KOPT-K1 (cell line): ENCODE measurements around the gene CAPG.
A peak's percentile ranks its signal among the peaks of the same experiment; 100 is the strongest.

ENCODE experiments used
- H3K27ac ChIP-seq: fragments of 200-600 bp; sonication (generic); 2 replicates; pipeline ENCODE4 v1.5.1; 2016; ENCODE audit warnings: antibody characterized with exemption, mild to moderate bottlenecking, low read depth, low read length; ENCODE audit not compliant: poor library complexity, severe bottlenecking
- H3K36me3 ChIP-seq: fragments of 200-600 bp; sonication (generic); 2 replicates; pipeline ENCODE4 v1.5.1; 2017; ENCODE audit warnings: antibody characterized with exemption, mild to moderate bottlenecking, low read length, moderate library complexity; ENCODE audit not compliant: insufficient read depth
- H3K9me3 ChIP-seq: fragments of 200-600 bp; sonication (generic); 2 replicates; pipeline ENCODE4 v1.5.1; 2017; ENCODE audit warnings: antibody characterized with exemption, low read length, mild to moderate bottlenecking; ENCODE audit not compliant: insufficient read depth, poor library complexity, severe bottlenecking

The CAPG gene

DNA sequence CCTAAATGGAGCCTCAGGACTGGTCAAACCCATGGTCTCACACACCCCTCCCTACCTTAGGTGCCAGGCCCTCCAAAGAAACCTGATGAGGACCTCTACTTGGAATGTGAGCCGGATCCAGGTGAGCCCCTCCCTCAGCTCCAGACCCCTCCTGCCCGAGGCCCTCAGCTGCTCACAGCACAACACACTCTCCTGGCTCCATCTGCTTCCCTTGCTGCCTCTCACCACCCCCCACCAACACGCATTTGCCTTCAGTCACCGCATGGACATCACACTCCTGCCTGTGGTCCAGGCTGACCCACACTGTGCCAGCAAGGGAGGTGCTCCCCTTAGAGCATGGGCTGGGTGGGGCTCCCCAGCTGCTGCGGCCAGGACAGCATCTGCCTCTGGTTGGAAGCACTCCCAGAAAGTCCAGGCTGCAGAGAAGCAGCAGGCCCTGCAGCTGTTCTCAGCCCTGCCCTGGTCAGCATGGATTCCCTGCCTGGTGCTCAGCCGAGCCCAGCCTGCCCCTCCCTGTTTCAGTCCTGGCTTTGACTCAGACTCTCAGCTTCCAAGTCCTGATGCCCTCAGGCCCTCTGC is 23.4 kb upstream of the CAPG start:
- Histone ChIP-seq H3K27ac (no peak overlapping the region), H3K9me3 (no peaks in the 10 kb centered on the region), H3K36me3 (no peaks in the 10 kb centered on the region)

DNA sequence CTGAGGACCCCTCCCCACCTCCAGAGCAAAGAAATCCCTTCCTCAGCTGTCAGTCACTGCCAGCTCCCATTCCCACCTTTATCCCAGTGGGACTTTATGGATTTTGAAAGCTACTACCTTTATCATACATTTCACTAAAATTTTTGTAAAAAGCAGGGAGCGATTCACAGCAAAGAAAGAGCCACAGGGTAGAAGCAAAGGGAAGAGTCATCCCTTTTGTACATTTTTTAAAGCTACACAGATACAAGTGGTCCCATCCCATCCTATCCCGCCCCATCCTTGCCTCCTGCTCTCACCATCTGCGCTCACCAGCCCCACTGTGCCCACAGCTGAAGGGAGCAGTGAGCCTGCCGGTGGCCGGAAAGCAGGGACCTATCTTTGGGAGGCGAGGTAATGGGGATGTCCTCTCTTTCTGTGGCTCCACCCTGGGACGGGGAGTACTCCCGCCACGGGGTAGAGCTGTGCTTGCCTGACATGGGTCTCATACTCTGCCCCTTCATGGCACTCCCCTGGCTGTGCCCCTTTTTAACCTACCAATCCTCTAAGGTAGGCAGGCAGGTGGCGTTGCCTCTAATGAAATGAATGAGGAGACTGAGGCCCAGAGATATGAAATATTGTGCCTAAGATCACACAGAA is 21.5 kb upstream of the CAPG start:
- Histone ChIP-seq H3K36me3 (no peaks in the 10 kb centered on the region), H3K9me3 (no peaks in the 10 kb centered on the region), H3K27ac (no peak overlapping the region)

DNA sequence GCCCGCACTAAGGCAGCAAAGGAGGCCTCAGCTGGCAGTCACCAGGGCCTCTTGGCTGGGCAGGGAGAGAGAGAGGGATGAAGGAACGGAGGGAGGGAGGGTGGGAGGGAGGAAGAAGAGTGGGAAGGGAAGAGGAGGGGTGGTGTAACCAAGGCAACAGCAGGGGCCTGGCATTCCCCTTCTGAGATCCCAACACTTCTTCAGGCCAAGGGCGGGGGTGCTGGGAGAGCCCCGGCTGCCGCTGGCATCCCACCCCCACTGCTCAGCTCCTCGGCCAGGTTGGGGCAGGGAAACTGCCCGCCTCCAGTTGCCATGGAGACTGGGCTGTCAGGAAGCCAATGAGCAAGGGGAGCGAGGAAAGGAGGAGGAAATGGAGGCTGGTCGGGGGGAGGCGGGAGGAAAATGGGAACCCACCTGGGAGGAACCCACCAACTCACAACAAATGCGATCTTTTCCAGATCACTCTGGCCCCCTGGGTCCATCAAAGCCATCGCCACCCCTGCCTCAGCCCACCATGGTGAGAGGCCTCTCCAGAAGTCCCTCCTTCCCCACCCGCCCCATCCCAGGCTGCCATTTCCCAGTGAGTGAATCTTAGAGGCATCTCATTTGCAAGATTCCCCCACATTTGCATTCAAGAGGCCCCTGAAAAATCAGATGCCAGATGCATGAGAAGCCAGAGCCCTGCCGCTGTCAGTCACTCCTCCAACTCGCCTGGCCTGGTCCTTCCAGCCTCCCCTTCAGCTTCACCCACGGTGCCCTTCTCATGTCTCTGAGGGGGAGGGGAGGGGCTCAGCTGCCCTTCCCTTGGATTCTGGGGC is 20.8 kb upstream of the CAPG start:
- Histone ChIP-seq H3K27ac (no peak overlapping the region), H3K36me3 (no peaks in the 10 kb centered on the region), H3K9me3 (no peaks in the 10 kb centered on the region)

DNA sequence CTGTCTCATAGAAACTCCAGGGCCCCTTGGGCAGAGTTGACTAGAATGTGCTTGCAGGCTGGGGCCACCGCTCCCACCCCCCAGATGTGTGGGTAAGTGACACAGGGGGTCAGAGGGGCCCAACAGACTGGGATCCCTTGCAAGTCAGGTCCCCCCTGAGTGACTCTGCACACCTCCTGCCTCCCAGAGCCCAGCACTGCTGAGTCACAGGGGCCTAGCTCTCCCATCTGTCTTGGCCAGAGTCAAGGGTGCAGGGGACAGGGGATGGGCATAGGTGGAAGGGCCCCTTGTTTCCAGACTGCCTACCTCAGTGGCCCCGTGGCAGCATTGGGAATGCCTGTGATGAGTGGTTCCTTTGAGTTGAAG is 19.7 kb upstream of the CAPG start:
- H3K9me3 ChIP-seq: no peaks in the 10 kb centered on the region
- peak overlapping the region; percentile 70 for H3K27ac ChIP-seq
- H3K36me3 ChIP-seq: no peaks in the 10 kb centered on the region

DNA sequence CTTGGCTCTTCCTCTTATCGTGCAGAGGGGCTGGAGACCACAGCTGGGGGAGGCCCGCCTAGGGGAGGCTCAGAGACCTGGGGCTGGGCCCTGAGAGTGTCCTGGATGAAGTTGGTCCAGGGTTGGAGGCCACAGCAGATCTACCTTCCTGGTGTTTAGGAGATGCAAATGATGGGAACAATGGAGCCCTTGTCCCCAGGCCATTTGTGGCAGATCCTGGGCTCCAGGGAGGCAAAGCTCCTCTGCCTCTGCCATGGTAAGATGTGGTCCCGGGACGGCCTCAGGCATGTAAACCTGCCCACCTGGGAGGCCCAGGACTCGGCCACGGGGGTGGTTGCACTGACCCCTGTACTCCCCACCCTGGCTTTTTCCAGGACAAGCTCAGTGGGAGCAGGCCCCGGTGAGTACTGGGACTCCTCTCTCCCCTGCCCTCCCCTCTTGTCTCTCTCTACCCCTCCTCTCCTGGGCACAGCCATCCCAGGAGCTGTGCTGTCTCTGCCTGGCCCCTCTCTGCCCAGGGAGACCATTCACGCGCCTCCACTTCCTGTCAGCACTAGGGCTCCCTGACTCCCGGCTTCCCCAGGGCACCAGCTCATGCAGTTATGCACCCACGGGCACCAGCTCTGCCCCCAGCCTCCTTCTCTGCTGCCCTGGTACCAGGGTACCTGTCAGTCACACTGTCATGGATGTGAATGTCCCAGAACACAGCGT is 19.2 kb upstream of the CAPG start:
- Histone ChIP-seq H3K36me3 (no peaks in the 10 kb centered on the region), H3K27ac (peak overlapping the region; percentile 70), H3K9me3 (no peaks in the 10 kb centered on the region)

DNA sequence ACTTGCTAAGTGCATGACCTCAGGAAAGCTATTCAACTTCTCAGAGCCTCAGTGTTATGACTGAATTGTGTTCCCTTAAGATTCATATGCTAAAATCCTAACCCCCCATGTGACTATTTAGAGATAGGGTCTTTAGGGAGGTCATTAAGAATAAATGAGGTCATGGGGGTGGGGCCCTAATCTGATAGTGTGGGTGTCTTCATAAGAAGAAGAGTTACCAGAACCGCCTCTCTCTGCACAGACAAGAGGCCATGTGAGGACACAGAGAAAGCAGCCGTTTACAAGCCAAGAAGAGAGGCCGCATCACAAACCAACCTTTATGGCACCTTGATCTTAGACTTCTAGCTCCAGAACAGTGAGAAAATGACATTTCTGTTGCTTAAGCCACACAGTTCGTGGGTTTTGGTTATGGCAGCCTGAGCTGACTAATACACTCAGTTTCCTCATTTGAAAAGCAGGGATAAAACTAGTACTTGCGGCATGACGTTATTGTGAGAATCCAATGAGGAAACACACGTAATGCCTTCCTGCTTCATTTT is 18.2 kb upstream of the CAPG start:
- Histone ChIP-seq H3K27ac (peak overlapping the region; percentile 70), H3K9me3 (no peaks in the 10 kb centered on the region)

DNA sequence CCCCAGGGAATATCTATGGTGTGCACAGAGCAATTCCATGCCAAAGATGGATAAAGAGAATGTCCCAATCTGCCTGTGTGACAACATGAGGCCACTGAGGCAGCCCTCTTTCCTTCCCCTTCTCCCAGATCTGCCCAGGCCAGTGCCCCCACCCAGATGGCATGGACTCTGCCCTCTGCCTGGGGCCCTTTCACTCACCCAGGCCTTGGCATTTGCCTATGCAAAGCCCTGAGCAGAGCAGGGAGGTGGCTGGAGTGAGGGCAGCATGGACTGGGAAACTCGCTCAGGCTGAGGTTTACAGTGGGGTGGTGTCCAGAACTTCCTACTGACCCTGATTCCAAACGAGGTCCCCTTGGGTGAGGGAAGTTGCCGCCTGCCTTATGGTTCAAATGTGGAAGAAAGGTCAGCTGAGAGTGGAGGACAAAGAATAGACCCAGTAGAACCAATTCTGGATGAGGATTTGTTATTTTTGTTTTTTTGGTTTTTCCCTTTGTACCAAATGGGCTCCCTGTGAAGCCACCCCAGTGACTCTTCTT is 17.2 kb upstream of the CAPG start:
- Histone ChIP-seq H3K36me3 (no peaks in the 10 kb centered on the region), H3K27ac (peak overlapping the region; percentile 70), H3K9me3 (no peaks in the 10 kb centered on the region)

More for the DNA sequence above, 18.2 kb upstream of the CAPG start:
- no peaks in the 10 kb centered on the region for H3K36me3 ChIP-seq

DNA sequence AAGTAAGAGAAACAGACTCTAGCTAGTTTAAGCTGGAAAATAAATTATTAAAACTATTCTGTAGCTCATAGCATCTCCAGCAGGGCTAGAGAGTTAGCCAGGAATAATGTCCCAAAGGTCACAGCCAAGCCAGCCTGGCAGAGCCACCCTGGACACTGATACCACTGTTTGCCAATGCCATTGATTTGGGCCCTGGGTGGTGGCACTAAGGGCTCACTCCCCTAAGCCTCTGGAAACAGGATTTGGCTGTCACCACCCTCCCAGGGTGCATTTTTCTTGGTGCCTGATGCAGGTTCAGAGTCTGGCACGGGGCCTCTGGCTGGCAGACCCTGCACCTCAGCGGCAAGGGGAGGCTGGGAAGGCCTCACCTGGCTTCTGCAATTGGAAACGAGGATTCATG is 15.4 kb upstream of the CAPG start:
- Histone ChIP-seq H3K36me3 (no peaks in the 10 kb centered on the region), H3K9me3 (no peaks in the 10 kb centered on the region), H3K27ac (no peak overlapping the region)

DNA sequence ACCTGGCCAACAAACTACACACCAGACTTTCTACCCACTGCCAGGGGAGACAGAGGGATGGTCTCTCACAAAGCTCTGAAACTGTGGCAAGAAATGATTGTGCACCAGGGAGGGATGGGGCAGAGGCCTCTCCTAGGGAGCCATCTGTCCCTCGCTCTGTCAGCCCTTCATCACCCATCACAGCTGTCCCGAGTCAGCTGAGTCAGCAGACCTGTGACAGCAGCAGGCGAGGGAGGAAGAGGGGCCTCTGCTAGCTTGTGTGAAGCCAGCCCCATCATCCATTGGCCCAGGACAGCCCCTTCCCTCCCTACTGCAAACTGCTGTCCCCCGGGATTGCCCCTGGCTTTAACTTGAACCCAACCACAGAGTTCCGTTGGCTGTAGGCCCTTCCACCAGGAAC is 13.4 kb upstream of the CAPG start:
- H3K9me3 ChIP-seq: no peaks in the 10 kb centered on the region
- no peaks in the 10 kb centered on the region for H3K36me3 ChIP-seq
- no peak overlapping the region for H3K27ac ChIP-seq

DNA sequence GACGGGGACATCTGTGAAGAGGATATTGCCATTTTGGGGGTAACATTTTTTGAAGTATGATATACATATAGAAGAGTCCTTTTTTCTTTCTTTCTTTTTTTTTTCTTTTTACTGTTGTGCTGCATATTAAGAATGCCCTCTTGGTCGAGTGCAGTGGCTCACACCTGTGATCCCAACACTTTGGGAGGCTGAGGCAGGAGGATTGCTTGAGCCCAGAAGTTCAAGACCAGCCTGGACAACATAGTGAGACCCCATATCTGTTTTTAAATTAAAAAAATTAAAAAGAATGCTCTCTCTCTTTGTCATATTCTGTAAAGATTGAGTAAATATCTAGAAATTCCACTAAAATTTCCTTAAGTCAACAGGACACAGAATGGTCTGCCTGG is 11.9 kb upstream of the CAPG start:
- Histone ChIP-seq H3K9me3 (no peaks in the 10 kb centered on the region), H3K27ac (no peak overlapping the region), H3K36me3 (no peaks in the 10 kb centered on the region)

DNA sequence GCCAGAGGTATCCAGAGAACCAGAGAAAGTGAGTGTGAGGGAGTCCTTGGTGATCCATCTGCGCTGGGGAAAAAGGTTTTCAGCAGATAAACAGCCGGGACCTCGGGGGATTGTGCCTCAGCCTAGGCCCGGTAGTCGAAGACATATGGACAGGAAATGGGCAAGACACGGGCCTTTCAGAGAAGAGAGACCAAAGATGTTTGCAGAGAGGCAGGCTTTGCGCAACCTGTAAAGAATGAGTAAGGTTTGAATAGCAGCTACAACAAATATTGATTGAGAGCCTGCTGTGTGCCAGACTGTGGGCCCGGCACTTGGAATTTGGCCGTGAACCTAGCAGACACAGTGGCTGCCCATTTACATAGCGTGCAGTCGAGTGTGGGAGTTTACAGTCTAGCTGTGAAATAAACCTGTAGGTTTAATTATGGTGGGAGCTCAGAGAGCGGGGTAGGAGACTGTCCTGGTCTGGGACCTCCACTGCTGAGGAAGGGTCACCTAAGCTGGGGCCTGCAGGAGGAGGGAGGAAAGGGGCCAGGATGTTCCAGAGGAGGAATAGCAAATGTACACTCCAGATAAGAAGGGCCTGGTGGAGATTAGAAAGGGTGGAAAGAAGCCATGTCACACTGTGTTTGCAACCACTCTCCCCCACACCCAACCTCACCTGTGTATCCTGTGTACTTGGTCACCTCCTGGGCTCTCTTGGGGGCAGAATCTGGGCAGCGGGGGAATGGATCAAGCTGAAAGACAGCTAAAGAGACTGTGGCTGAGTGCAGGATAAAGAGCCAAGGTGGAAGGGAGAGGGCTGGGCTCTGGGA is 11.3 kb upstream of the CAPG start:
- H3K27ac ChIP-seq: peak overlapping the region; percentile 57
- H3K36me3 ChIP-seq: no peaks in the 10 kb centered on the region
- H3K9me3 ChIP-seq: no peaks in the 10 kb centered on the region

DNA sequence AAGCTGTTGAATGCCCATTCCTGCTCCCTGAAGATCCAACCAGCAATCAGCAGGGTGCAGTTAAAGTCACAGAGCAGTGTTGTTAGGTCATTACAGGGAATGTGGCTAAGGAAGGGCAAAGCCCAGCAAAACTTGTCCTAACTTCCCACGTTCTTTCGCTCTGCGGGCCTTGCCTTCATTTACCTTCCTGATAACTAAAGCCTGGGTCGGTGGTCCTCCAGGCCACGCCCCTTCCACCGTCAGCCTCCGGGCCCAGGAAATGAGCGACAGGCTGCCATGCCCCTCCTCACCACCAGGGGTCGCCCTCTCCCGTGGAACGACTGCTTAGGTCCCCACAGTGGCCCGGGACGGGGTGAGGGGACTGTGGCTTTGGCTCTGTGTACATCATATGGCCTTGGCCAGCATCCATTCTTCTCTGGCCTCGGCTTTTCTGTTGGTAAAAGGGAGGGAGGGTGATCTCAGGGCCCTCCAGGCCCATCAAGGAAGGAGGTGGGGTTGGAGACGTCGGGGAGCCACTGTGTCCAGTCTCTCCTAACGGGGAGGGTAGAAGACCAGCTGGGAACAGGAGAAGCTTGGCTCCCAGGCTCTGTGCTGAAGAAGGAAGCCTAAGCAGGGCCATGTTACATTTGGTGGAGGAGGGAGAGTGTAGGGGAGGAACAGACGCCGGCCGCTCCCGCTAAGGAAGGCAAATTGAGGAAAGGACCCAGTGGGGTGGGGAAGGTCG is 10.5 kb upstream of the CAPG start:
- no peaks in the 10 kb centered on the region for H3K9me3 ChIP-seq
- H3K27ac ChIP-seq: peak overlapping the region; percentile 57

DNA sequence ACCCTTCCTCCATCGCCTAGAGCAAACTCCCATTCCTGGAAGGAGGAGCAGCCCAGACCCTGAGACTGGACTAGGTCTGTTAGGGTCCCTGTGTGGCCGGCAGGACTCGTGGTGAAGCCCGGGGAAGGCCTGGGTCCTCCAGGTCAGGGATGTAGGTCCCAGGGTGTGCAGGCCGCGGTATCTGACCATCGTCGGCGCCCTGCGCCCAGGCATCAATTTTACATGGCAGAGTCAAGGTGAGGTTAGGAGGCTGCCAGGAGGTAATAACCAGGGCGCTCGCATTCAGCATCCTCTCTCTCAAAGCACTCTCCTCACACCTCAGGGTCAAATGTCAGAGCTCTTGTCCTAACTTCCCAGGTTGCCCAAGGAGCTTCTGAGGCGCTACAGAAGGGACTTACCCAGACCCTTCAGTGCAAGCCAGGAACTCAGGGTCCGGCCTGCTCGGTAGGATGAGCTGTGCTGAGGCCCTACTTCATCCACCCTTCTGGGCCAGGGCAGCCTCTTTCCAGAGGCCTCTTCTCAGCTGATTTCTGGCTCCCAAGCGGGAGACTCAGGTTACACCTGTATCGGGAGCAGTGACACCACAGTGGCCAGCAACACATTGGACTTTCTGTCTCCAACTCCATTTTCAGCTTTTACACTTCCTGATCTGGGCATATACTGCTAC is 9.0 kb upstream of the CAPG start:
- peak overlapping the region; percentile 93 for H3K27ac ChIP-seq
- no peaks in the 10 kb centered on the region for H3K9me3 ChIP-seq
- H3K36me3 ChIP-seq: no peaks in the 10 kb centered on the region

More for the DNA sequence above, 10.5 kb upstream of the CAPG start:
- no peaks in the 10 kb centered on the region for H3K36me3 ChIP-seq
